PFSK-1 (cell line): ENCODE results near the gene C2orf42.

Experiments used
- POLR2AphosphoS5 ChIP-seq: IDR thresholded peaks from 2 replicates; pipeline ENCODE4 v1.6.1; 2012; ENCODE audit warnings: low read depth, mild to moderate bottlenecking, control low read depth, low read length, moderate library complexity
- SIN3A ChIP-seq: IDR thresholded peaks from 2 replicates; pipeline ENCODE4 v1.6.1; 2012; ENCODE audit warnings: mild to moderate bottlenecking, low read length, moderate library complexity, borderline replicate concordance; ENCODE audit not compliant: insufficient read depth
- TF ChIP-seq, protein P1 (sequence below), 2 experiments: IDR thresholded peaks; 2 replicates each; pipeline versions ENCODE4 v1.6.1 to v1.8.0; 2011 to 2012; ENCODE audit warnings: low read depth in 2 of 2, low read length in 2 of 2, control low read depth in 1 of 2, inconsistent platforms in 1 of 2, mild to moderate bottlenecking in 1 of 2, moderate library complexity in 1 of 2; ENCODE audit not compliant: insufficient read depth in 1 of 2

DNA sequence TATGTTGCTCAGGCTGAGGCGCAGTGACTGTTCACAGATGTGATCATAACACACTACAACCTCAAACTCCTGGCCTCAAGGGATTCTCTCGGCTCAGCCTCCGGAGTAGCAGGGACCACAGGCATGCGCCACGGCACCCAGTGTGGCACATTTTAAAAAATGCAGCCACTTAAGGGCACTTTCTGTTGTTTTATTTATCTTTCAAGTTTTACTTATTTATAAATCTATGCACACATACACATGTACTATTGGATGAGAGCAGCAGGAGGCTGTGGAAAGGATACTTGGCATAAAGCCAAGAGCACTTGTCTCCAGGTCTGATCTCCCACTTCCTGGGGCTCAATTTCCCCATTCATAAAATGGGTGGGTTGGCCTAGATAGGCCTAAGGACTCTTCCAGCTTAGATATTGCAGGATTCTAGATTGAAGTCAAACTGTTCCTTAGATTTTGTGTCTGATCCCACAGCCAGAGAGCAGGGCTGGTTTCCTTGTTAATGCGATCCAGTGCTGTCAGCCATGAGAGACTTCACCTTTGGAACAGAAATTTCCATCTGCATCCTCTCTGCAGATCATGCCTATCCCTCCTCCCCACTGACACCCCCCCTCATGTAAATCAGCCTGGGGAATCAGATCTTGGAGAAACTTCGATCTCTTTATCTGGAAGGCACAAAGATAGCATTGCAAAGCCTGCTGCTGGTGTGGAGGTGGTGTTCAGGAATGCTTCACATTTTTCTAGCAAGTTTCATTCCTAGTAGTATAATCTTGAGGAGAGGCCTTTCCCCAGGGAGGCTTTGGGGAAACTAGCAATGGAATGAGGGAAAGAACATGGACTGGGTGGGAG is 78.8 kb downstream of the C2orf42 start:
- TF ChIP-seq POLR2AphosphoS5 (peak; percentile 46; the same call in 1 of the 2 replicates), SIN3A (no peak)
- TF ChIP-seq, protein P1, sequence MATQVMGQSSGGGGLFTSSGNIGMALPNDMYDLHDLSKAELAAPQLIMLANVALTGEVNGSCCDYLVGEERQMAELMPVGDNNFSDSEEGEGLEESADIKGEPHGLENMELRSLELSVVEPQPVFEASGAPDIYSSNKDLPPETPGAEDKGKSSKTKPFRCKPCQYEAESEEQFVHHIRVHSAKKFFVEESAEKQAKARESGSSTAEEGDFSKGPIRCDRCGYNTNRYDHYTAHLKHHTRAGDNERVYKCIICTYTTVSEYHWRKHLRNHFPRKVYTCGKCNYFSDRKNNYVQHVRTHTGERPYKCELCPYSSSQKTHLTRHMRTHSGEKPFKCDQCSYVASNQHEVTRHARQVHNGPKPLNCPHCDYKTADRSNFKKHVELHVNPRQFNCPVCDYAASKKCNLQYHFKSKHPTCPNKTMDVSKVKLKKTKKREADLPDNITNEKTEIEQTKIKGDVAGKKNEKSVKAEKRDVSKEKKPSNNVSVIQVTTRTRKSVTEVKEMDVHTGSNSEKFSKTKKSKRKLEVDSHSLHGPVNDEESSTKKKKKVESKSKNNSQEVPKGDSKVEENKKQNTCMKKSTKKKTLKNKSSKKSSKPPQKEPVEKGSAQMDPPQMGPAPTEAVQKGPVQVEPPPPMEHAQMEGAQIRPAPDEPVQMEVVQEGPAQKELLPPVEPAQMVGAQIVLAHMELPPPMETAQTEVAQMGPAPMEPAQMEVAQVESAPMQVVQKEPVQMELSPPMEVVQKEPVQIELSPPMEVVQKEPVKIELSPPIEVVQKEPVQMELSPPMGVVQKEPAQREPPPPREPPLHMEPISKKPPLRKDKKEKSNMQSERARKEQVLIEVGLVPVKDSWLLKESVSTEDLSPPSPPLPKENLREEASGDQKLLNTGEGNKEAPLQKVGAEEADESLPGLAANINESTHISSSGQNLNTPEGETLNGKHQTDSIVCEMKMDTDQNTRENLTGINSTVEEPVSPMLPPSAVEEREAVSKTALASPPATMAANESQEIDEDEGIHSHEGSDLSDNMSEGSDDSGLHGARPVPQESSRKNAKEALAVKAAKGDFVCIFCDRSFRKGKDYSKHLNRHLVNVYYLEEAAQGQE (IDR thresholded peaks at IDR 0.05; ENCODE audit: insufficient read depth in 1 of 2, low read depth in 2 of 2, low read length in 2 of 2): peak in 1 of 2 experiments; percentile 39; a peak in 1 of 4 replicates
